Mucosa of stomach (tissue), 1 donor: ENCODE data around the gene YTHDF1.

ENCODE experiments used
- H3K27me3 ChIP-seq: one replicate; pipeline ENCODE4 v1.7.0; 2013; ENCODE audit warnings: mild to moderate bottlenecking, low read length; ENCODE audit not compliant: control insufficient read depth, insufficient read depth
- H3K36me3 ChIP-seq: one replicate; pipeline ENCODE4 v1.7.0; 2013; ENCODE audit warnings: low read length; ENCODE audit not compliant: control insufficient read depth, insufficient read depth
- H3K4me1 ChIP-seq: one replicate; pipeline ENCODE4 v1.7.0; 2013; ENCODE audit warnings: mild to moderate bottlenecking, low read length; ENCODE audit not compliant: control insufficient read depth, insufficient read depth
- H3K4me3 ChIP-seq: one replicate; pipeline ENCODE4 v1.7.0; 2013; ENCODE audit warnings: low read length
- H3K9ac ChIP-seq: one replicate; pipeline ENCODE4 v1.7.0; 2013; ENCODE audit warnings: mild to moderate bottlenecking, low read length, moderate library complexity
- H3K9me3 ChIP-seq: one replicate; pipeline ENCODE4 v1.7.0; 2013; ENCODE audit warnings: mild to moderate bottlenecking, low read length, moderate library complexity; ENCODE audit not compliant: control insufficient read depth
- donor health status: Pancreatic carcinoma.

YTHDF1 gene

GRCh38 chr20:63244468-63244867, 28.5 kb upstream of the YTHDF1 start:
- H3K9ac ChIP-seq, result no peak overlapping the region
- no peaks in the 10 kb centered on the region for H3K36me3 ChIP-seq
- no peaks in the 10 kb centered on the region for H3K4me1 ChIP-seq
- no peaks in the 10 kb centered on the region for H3K9me3 ChIP-seq
- H3K27me3 ChIP-seq, result peaks cover 31% of the 10 kb centered on the region
- H3K4me3 ChIP-seq, result no peak overlapping the region

GRCh38 chr20:63243604-63244247, 27.8 kb upstream of the YTHDF1 start:
- H3K9me3 ChIP-seq, result no peaks in the 10 kb centered on the region
- no peak overlapping the region for H3K9ac ChIP-seq
- H3K4me3 ChIP-seq, result no peak overlapping the region
- peaks cover 24% of the 10 kb centered on the region for H3K27me3 ChIP-seq
- H3K4me1 ChIP-seq, result no peaks in the 10 kb centered on the region
- H3K36me3 ChIP-seq, result no peaks in the 10 kb centered on the region

DNA sequence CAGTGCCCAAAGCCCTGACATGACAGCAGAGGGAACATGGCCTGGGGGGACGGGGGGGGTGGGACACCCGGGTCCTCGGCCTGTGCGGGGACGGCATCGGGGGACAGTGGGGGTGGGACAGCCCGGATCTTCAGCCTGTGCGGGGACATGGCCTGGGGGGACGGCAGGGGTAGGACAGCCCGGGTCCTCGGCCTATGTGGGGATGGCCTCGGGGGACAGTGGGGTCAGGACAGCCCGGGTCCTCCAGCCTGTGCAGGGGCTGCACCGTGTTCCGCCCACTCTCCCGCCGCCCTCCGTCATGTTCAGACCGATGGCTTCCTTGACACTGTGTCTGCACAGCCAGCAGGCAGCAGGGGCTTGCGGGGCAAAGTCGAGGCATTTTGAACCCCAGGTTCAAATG, 26.8 kb upstream of the YTHDF1 start:
- Histone ChIP-seq H3K9me3 (no peaks in the 10 kb centered on the region), H3K27me3 (peaks cover 21% of the 10 kb centered on the region), H3K9ac (no peak overlapping the region), H3K36me3 (no peaks in the 10 kb centered on the region), H3K4me1 (no peaks in the 10 kb centered on the region), H3K4me3 (no peak overlapping the region)

- Histone ChIP-seq H3K9ac (no peak overlapping the region), H3K27me3 (peaks cover 7% of the 10 kb centered on the region), H3K4me1 (no peaks in the 10 kb centered on the region), H3K9me3 (no peaks in the 10 kb centered on the region), H3K36me3 (no peaks in the 10 kb centered on the region), H3K4me3 (no peak overlapping the region)
Measured at GRCh38 chr20:63241272-63241671, 25.3 kb upstream of the YTHDF1 start.

DNA sequence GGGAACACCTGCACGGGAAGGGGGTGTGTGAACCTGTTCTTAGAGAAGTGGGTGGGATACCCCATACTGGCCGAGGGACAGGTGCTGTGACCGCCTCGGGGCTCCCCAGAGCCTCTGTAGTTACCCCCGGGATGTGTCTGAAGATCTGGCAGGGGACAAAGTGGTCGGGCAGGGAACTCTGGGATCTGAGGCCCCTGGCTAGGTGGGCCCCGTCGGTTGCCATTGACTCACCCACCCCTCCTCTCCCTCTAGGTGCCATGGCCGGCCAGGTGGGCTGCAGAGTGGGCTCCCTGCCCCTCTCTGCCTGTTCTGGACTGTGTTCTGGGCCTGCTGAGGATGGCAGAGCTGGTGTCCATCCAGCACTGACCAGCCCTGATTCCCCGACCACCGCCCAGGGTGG, 24.1 kb upstream of the YTHDF1 start:
- Histone ChIP-seq H3K27me3 (peaks cover 7% of the 10 kb centered on the region), H3K36me3 (no peaks in the 10 kb centered on the region), H3K9ac (no peak overlapping the region)

GRCh38 chr20:63239431-63239830, 23.5 kb upstream of the YTHDF1 start:
- Histone ChIP-seq H3K4me3 (no peak overlapping the region), H3K9ac (no peak overlapping the region), H3K27me3 (peaks cover 7% of the 10 kb centered on the region), H3K4me1 (no peaks in the 10 kb centered on the region), H3K9me3 (no peaks in the 10 kb centered on the region), H3K36me3 (no peaks in the 10 kb centered on the region)

More for the DNA sequence above, 24.1 kb upstream of the YTHDF1 start:
- Histone ChIP-seq H3K9me3 (no peaks in the 10 kb centered on the region), H3K4me1 (no peaks in the 10 kb centered on the region), H3K4me3 (no peak overlapping the region)

- peaks cover 7% of the 10 kb centered on the region for H3K27me3 ChIP-seq
- H3K9me3 ChIP-seq, result no peaks in the 10 kb centered on the region
- H3K4me3 ChIP-seq, result no peak overlapping the region
Measured at GRCh38 chr20:63238514-63239125, 22.7 kb upstream of the YTHDF1 start.

DNA sequence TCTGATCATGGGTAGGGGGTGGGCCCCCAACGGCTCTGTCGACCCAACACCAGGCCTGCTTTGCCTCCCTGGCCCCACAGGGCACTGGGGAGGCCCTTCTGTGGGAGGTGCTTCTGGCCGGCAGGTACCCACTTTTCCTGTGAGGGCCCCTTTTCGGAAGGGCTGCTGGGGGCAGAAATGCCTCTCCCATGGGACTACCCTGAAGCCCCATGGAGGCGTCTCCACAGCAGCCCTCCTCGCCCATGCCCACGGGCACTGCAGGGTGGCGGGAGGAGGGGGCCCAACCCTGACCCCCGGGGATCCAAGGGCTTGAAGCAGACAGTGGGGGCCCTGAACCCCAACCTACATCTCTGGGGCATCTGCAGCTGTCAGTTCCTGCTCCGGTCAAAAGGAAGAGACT, 22.1 kb upstream of the YTHDF1 start:
- Histone ChIP-seq H3K9me3 (no peaks in the 10 kb centered on the region), H3K36me3 (no peaks in the 10 kb centered on the region), H3K4me1 (peaks cover under 1% of the 10 kb centered on the region), H3K4me3 (no peak overlapping the region), H3K27me3 (peaks cover 5% of the 10 kb centered on the region), H3K9ac (no peak overlapping the region)

More at GRCh38 chr20:63238514-63239125, 22.7 kb upstream of the YTHDF1 start:
- Histone ChIP-seq H3K4me1 (no peaks in the 10 kb centered on the region), H3K9ac (no peak overlapping the region), H3K36me3 (no peaks in the 10 kb centered on the region)

DNA sequence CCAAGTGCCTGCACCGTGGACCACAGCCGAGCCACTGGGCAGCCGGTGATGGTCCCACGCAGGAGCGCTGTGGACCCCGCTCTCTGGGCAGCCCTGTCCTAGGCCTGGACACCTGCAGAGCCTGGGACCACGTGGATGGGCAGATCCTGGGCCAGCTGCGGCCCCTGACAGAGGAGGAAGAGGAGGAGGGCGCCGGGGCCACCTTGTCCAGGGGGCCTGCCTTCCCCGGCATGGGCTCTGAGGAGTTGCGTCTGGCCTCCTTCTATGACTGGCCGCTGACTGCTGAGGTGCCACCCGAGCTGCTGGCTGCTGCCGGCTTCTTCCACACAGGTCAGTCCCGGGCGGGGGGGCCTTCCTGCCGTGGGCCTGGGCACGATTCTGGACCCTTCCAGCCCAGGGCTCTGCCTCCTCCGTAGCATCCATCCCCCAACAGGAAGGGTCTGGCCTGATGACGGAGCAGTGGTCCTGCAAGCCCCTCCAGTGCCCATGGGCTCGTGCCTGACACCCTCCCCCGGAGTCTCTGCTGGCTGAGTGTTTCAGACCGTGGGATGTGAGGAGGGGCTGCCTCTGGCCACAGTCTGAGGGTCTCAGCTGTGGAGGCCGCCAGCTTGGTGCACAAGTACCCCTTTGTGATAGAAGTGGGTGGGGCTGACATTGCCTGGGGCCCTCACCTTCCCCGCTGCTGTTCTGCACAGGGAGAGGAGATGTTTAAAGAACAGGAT, 20.3 kb upstream of the YTHDF1 start:
- no peak overlapping the region for H3K9ac ChIP-seq
- no peaks in the 10 kb centered on the region for H3K36me3 ChIP-seq
- no peak overlapping the region for H3K4me3 ChIP-seq
- H3K9me3 ChIP-seq, result no peaks in the 10 kb centered on the region
- peaks cover 10% of the 10 kb centered on the region for H3K4me1 ChIP-seq
- peaks cover 13% of the 10 kb centered on the region for H3K27me3 ChIP-seq

DNA sequence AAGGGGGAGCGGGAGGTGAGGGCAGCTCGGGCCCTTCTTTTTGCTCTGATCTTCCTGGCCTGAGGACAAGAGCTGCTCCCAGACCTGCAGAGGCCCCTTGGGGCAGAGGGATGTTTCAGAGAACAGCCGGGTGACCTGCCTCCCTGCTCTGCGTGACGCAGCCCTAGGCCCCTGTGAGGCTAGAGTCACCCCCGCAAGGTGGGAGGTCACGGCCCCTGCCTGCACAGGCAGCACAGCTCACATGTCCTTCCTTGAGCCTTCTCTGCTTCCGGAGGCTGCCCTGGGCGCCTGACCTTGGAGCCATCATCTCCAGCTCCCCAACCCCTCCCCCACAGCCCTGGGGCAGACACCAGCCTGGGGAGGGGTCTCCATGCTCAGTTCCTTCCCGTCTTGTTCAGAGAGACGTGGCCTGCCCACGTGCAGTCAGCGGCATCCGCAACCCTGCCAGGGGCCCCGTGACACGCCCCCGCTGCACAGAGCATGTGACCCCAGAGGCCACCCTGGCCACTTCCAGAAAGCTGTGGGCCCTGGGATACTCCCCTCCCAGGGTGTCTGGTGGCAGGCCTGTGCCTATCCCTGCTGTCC, 19.6 kb upstream of the YTHDF1 start, which contains the start of gene BIRC7:
Gene BIRC7, plus strand, starts transcription at position 507 of the 585 bp plus-strand sequence. CDS start 192 bp downstream, outside the sequence.
- Histone ChIP-seq H3K9me3 (no peaks in the 10 kb centered on the region), H3K9ac (no peak within 1 kb of the TSS), H3K4me1 (peaks cover 10% of the 10 kb centered on the region), H3K27me3 (peaks cover 21% of the 10 kb centered on the region), H3K36me3 (no peaks in the 10 kb centered on the region), H3K4me3 (no peak within 1 kb of the TSS)

- Histone ChIP-seq H3K4me3 (no peak overlapping the region), H3K9ac (no peak overlapping the region), H3K36me3 (no peaks in the 10 kb centered on the region), H3K4me1 (peaks cover 10% of the 10 kb centered on the region), H3K27me3 (peaks cover 27% of the 10 kb centered on the region), H3K9me3 (no peaks in the 10 kb centered on the region)
Measured at GRCh38 chr20:63234693-63235398, 18.9 kb upstream of the YTHDF1 start.
